Loucy (cell line): ENCODE results near the gene OSM.

ENCODE experiments used
- H2AFZ ChIP-seq: fragments of 200-600 bp; sonication (generic); 2 replicates; pipeline ENCODE4 v1.6.0; 2016; ENCODE audit warnings: antibody characterized with exemption, mild to moderate bottlenecking, low read length, moderate library complexity
- H3F3A ChIP-seq: fragments of 200-600 bp; 2 replicates; pipeline ENCODE4 v1.6.0; 2016; ENCODE audit warnings: antibody characterized with exemption, low read depth, mild to moderate bottlenecking
- H3K27me3 ChIP-seq: fragments of 200-600 bp; sonication (generic); 2 replicates; pipeline ENCODE4 v1.6.1; 2014; ENCODE audit warnings: low read length, mild to moderate bottlenecking; ENCODE audit not compliant: insufficient read depth, poor library complexity, severe bottlenecking
- H3K36me3 ChIP-seq: fragments of 200-600 bp; sonication (generic); 2 replicates; pipeline ENCODE4 v1.6.1; 2016; ENCODE audit warnings: low read length; ENCODE audit not compliant: insufficient read depth
- H3K4me1 ChIP-seq: fragments of 200-600 bp; sonication (generic); 2 replicates; pipeline ENCODE4 v1.5.1; 2014; ENCODE audit warnings: low read length, mild to moderate bottlenecking; ENCODE audit not compliant: insufficient read depth, poor library complexity, severe bottlenecking
- H3K4me2 ChIP-seq: fragments of 200-600 bp; sonication (generic); 2 replicates; pipeline ENCODE4 v1.6.0; 2014; ENCODE audit warnings: antibody characterized with exemption, low read length, low read depth, mild to moderate bottlenecking; ENCODE audit not compliant: poor library complexity, severe bottlenecking
- H3K4me3 ChIP-seq: fragments of 200-600 bp; sonication (generic); 2 replicates; pipeline ENCODE4 v1.5.1; 2014; ENCODE audit warnings: low read length, mild to moderate bottlenecking, mixed read lengths; ENCODE audit not compliant: poor library complexity, severe bottlenecking
- H3K79me2 ChIP-seq: fragments of 200-600 bp; sonication (generic); 2 replicates; pipeline ENCODE4 v1.6.1; 2014; ENCODE audit warnings: low read length; ENCODE audit not compliant: insufficient read depth
- H3K9ac ChIP-seq: fragments of 200-600 bp; sonication (generic); 2 replicates; pipeline ENCODE4 v1.6.0; 2014; ENCODE audit warnings: mild to moderate bottlenecking, low read depth, low read length, moderate library complexity; ENCODE audit not compliant: poor library complexity, severe bottlenecking
- H3K9me2 ChIP-seq: fragments of 200-600 bp; sonication (generic); replicated peaks from 2 replicates; pipeline ENCODE4 v1.6.1; 2016; ENCODE audit warnings: low read depth, low read length, mixed read lengths
- H3K9me3 ChIP-seq: fragments of 200-600 bp; sonication (generic); 2 replicates; pipeline ENCODE4 v1.6.1; 2014; ENCODE audit warnings: mild to moderate bottlenecking, antibody characterized with exemption, low read length, low read depth; ENCODE audit not compliant: insufficient read depth
- H4K20me1 ChIP-seq: fragments of 200-600 bp; sonication (generic); 2 replicates; pipeline ENCODE4 v1.6.0; 2014; ENCODE audit warnings: antibody characterized with exemption, low read length, mild to moderate bottlenecking; ENCODE audit not compliant: insufficient read depth, poor library complexity, severe bottlenecking
- CTCF ChIP-seq: fragments of 200-600 bp; sonication (generic); conservative IDR thresholded peaks from 2 replicates; pipeline ENCODE4 v1.5.1; 2014; ENCODE audit warnings: mild to moderate bottlenecking, antibody characterized with exemption, low read length
- EZH2phosphoT487 ChIP-seq: fragments of 200-600 bp; IDR thresholded peaks from 2 replicates; pipeline ENCODE4 v1.6.1; 2018; ENCODE audit warnings: antibody characterized with exemption, mild to moderate bottlenecking, moderate library complexity, borderline replicate concordance

Gene OSM

GRCh38 chr22:30305519-30305905 is 38.9 kb upstream of the OSM start:
- no peaks in the 10 kb centered on the region for H4K20me1 ChIP-seq
- H3K4me3 ChIP-seq: peak overlapping the region; percentile 75
- no peak overlapping the region for H2AFZ ChIP-seq
- H3K79me2 ChIP-seq: peaks cover 81% of the 10 kb centered on the region
- H3K4me2 ChIP-seq: peak overlapping the region; percentile 92
- TF ChIP-seq EZH2phosphoT487: no peak
- H3K9ac ChIP-seq: peak overlapping the region; percentile 95
- H3K9me3 ChIP-seq: no peaks in the 10 kb centered on the region
- no peaks in the 10 kb centered on the region for H3K9me2 ChIP-seq
- peaks cover 95% of the 10 kb centered on the region for H3K4me1 ChIP-seq
- peaks cover 24% of the 10 kb centered on the region for H3F3A ChIP-seq
- peaks cover 29% of the 10 kb centered on the region; the same call in 1 of the 2 replicates for H3K36me3 ChIP-seq
- no peaks in the 10 kb centered on the region for H3K27me3 ChIP-seq

- Histone ChIP-seq H3K27me3 (no peaks in the 10 kb centered on the region), H4K20me1 (no peaks in the 10 kb centered on the region), H3K9me2 (no peaks in the 10 kb centered on the region), H3K36me3 (peaks cover 37% of the 10 kb centered on the region; the same call in 1 of the 2 replicates), H3K9me3 (no peaks in the 10 kb centered on the region), H2AFZ (no peak overlapping the region), H3K4me3 (peak overlapping the region; percentile 75), H3F3A (peaks cover 24% of the 10 kb centered on the region), H3K4me2 (peak overlapping the region; percentile 92), H3K4me1 (peaks cover 87% of the 10 kb centered on the region), H3K9ac (peak overlapping the region; percentile 95), H3K79me2 (peaks cover 77% of the 10 kb centered on the region)
- no peak for TF ChIP-seq EZH2phosphoT487
- no peak for TF ChIP-seq CTCF
Observed at GRCh38 chr22:30304495-30305244, 38.0 kb upstream of the OSM start.

GRCh38 chr22:30302810-30303138 is 36.1 kb upstream of the OSM start:
- TF ChIP-seq EZH2phosphoT487 (no peak), CTCF (no peak)
- Histone ChIP-seq H3K36me3 (peaks cover 54% of the 10 kb centered on the region; the same call in 1 of the 2 replicates), H3K4me3 (peak overlapping the region; percentile 56), H3F3A (peaks cover 24% of the 10 kb centered on the region), H3K79me2 (peaks cover 67% of the 10 kb centered on the region), H3K4me2 (peak overlapping the region; percentile 92), H3K9me2 (no peaks in the 10 kb centered on the region), H3K9me3 (no peaks in the 10 kb centered on the region), H3K9ac (peak overlapping the region; percentile 95), H2AFZ (no peak overlapping the region), H3K4me1 (peaks cover 69% of the 10 kb centered on the region), H4K20me1 (no peaks in the 10 kb centered on the region), H3K27me3 (no peaks in the 10 kb centered on the region)
